GF-D8 (cell line): Measurements from ENCODE around the gene ANTXR1.

ENCODE experiments used
- DNase-seq: peaks from one replicate; lab custom pipeline; 2025; lab: John Stamatoyannopoulos, UW

Gene ANTXR1

GRCh38 chr2:69073928-69074570 lies 61.1 kb downstream of the ANTXR1 start:
- no peak for DNase-seq

GRCh38 chr2:69074918-69075317 lies 61.9 kb downstream of the ANTXR1 start:
- DNase-seq = no peak

- no peak for DNase-seq
Observed at GRCh38 chr2:69075486-69075885, 62.5 kb downstream of the ANTXR1 start.

- DNase-seq = no peak
Observed at GRCh38 chr2:69076601-69077000, 63.6 kb downstream of the ANTXR1 start.

GRCh38 chr2:69077252-69077950 lies 64.4 kb downstream of the ANTXR1 start:
- DNase-seq = no peak

GRCh38 chr2:69080071-69080470 lies 67.1 kb downstream of the ANTXR1 start:
- no peak for DNase-seq

GRCh38 chr2:69081001-69081580 lies 68.1 kb downstream of the ANTXR1 start:
- no peak for DNase-seq

- DNase-seq = no peak
Observed at GRCh38 chr2:69081757-69082156, 68.8 kb downstream of the ANTXR1 start.

GRCh38 chr2:69082430-69082997 lies 69.5 kb downstream of the ANTXR1 start:
- DNase-seq = no peak

- no peak for DNase-seq
Observed at GRCh38 chr2:69083235-69083748, 70.3 kb downstream of the ANTXR1 start.

GRCh38 chr2:69084492-69084891 lies 71.5 kb downstream of the ANTXR1 start:
- no peak for DNase-seq

- DNase-seq = no peak
Observed at GRCh38 chr2:69086466-69086865, 73.5 kb downstream of the ANTXR1 start.

- DNase-seq = no peak
Observed at GRCh38 chr2:69087211-69087911, 74.4 kb downstream of the ANTXR1 start.

- no peak for DNase-seq
Observed at GRCh38 chr2:69087912-69088240, 74.9 kb downstream of the ANTXR1 start.

GRCh38 chr2:69088466-69088865 lies 75.5 kb downstream of the ANTXR1 start:
- no peak for DNase-seq

GRCh38 chr2:69089266-69089665 lies 76.3 kb downstream of the ANTXR1 start:
- no peak for DNase-seq

GRCh38 chr2:69089998-69090397 lies 77.0 kb downstream of the ANTXR1 start:
- DNase-seq = no peak

GRCh38 chr2:69090820-69091219 lies 77.8 kb downstream of the ANTXR1 start:
- DNase-seq = no peak

GRCh38 chr2:69092857-69093256 lies 79.9 kb downstream of the ANTXR1 start:
- no peak for DNase-seq

GRCh38 chr2:69095305-69095704 lies 82.3 kb downstream of the ANTXR1 start:
- no peak for DNase-seq

- DNase-seq = no peak
Observed at GRCh38 chr2:69096326-69097095, 83.5 kb downstream of the ANTXR1 start.

GRCh38 chr2:69097148-69097610 lies 84.2 kb downstream of the ANTXR1 start:
- DNase-seq = no peak
